Stomach (tissue), 4 donors: ENCODE data around the gene CDC123.

Source experiments
- EP300 ChIP-seq: sonication (generic); formaldehyde crosslinking; IDR thresholded peaks from one replicate; pipeline ENCODE4 v1.6.1; 2017; ENCODE audit warnings: antibody characterized with exemption
- POLR2A ChIP-seq, 4 donors: fragments of 450-650 bp; IDR thresholded peaks; one replicate each; pipeline ENCODE4 v1.6.1; 2016; ENCODE audit warnings: antibody characterized with exemption in 4 of 4, control low read depth in 2 of 4, mild to moderate bottlenecking in 1 of 4, moderate library complexity in 1 of 4
- POLR2AphosphoS5 ChIP-seq, 3 donors: sonication (generic); formaldehyde crosslinking; IDR thresholded peaks; one replicate each; pipeline ENCODE4 v1.6.1; 2016; ENCODE audit warnings: antibody characterized with exemption in 3 of 3
- TF ChIP-seq, protein P1 (sequence below), 7 experiments: fragments of 450-650 bp in 4 of 7; fragments of 200-600 bp in 3 of 7; sonication (generic) in 3 of 7; IDR thresholded peaks; one replicate each; pipeline ENCODE4 v1.5.1; 2016 to 2019; ENCODE audit warnings: antibody characterized with exemption in 7 of 7, control low read depth in 2 of 7, mild to moderate bottlenecking in 1 of 7

DNA sequence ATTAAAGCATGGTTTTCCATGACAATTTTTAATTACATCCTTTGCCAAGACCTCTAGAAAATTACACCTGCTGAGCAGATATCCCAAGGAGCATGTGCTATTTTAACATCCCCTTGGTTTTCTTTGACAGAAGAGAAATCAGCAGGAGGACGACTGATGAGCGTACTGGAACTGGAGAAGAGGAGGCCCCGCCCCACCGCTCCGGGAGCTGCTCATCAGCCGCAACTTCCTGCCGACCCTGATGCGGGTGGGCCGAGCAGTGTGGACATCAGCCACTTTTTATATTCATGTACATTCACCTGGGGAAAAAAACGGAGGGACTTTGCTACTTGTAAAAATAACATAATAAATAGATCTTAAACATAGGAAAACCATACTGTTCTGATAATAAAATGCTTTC is 54.2 kb downstream of the CDC123 start:
- TF ChIP-seq, protein P1, sequence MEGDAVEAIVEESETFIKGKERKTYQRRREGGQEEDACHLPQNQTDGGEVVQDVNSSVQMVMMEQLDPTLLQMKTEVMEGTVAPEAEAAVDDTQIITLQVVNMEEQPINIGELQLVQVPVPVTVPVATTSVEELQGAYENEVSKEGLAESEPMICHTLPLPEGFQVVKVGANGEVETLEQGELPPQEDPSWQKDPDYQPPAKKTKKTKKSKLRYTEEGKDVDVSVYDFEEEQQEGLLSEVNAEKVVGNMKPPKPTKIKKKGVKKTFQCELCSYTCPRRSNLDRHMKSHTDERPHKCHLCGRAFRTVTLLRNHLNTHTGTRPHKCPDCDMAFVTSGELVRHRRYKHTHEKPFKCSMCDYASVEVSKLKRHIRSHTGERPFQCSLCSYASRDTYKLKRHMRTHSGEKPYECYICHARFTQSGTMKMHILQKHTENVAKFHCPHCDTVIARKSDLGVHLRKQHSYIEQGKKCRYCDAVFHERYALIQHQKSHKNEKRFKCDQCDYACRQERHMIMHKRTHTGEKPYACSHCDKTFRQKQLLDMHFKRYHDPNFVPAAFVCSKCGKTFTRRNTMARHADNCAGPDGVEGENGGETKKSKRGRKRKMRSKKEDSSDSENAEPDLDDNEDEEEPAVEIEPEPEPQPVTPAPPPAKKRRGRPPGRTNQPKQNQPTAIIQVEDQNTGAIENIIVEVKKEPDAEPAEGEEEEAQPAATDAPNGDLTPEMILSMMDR (IDR thresholded peaks at IDR 0.05) = no peak
- TF ChIP-seq EP300 = no peak
- TF ChIP-seq POLR2AphosphoS5 (IDR thresholded peaks at IDR 0.05) = no peak
- no peak for TF ChIP-seq POLR2A (IDR thresholded peaks at IDR 0.05)
